NCI-H1694 treated with DMSO at 0.1 percent for 48 hours (cell line): ENCODE measurements around the gene CHCHD2.
"Not testable (repeated sequence)": the region's sequence is repeated elsewhere in the genome, so short reads cannot be mapped to it uniquely, and the experiment has no call there.

ENCODE experiments used
- DNase-seq: peaks from one replicate; lab custom pipeline; 2025; lab: John Stamatoyannopoulos, UW

Gene CHCHD2

DNA sequence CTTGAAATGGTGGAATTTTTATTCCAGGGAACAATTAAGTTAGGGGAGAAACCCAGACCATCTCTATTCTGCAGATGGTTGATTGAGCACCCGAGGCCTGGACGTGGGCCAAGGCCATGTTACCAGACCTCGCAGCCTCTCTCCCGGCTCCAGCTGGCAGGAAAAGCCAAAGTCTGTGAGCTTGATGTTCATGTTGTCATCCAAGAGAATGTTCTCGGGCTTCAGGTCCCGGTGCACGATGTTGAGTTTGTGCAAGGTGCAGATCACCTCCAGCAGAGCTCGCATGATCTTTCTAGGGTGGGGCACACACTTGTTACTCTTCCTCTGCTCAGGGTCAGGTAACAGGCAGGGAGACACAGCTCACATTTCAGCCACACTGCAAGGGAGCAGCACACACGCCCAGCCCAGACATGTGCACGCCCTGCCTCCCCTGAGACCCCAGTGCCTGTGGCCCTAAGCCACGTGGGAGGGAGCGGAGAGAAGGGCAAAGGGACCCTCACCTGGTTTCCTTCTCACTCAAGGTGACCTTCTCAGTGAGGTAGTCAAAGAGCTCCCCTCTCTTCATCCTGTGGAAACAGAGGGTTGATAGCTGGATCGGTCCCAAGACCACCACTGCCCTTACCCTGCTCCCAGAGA lies 23.0 kb downstream of the CHCHD2 start:
- DNase-seq: peak; percentile 75

DNA sequence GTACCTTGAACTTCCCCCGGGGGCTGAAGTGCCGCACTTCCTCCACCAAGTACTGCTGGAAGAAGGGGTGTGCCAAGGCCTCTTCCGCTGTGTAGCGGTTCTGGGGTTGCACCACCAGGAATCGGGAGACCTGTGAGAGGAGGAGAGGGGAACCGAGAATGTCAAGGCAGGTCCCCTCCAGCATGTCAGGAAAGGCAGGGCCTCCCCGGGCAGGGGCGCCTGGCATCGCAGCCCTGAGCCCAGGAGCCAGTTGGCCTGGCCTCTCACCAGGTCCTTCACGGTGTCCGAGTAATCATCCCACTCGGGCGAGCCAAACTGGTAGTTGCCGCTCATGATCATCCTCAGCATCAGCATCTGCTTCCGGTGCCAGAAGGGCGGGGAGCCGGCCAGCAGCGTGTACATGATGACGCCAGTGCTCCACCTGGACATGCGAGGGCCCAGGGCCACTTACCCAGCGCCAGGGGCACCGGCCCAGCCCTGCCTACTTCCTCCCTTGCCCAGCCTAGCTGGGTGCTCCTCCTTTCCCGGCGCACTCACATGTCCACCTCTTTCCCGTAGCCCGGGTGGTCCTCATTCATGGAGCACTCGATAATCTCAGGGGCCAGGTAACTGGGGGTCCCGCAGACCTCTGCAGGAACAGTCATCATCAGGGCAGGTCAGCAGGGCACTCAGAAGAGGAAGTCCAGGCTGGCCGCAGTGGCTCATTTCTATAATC lies 24.5 kb downstream of the CHCHD2 start:
- DNase-seq: no peak

DNA sequence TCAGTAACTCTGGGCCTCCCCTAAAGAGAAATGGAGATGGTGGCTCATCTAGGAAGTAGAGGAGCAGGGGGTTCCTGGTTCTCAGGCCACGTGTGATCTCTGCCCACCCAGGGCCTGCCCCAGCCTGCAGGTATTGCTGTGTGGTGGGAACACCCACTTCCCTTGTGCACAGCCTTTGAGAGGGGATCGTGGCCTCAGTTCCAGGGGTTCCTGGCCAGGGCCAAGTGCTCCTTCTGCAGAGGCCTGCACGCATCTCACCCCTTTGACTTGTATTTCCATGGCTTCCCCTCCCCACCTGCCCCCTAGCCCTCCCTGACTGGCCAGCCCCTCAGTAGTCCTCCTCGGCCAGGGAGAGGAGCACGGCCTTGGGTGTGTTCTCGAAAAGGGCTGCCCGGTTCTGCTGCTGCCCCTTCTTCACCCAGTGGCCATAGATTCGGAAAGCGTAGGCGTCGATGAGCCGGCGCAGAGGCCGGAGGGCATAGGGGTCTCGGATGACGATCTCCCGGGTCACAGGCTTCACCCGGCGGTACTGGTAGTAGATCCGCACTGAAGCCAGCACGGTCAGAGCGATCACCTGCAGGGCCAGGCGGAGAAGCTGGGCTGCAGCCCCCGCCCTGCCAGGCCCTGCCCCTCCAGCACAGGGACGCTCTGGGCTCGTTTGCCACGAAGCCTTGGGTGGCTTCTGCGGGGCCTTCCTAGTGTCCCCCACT lies 25.4 kb downstream of the CHCHD2 start:
- not testable (repeated sequence) for DNase-seq

DNA sequence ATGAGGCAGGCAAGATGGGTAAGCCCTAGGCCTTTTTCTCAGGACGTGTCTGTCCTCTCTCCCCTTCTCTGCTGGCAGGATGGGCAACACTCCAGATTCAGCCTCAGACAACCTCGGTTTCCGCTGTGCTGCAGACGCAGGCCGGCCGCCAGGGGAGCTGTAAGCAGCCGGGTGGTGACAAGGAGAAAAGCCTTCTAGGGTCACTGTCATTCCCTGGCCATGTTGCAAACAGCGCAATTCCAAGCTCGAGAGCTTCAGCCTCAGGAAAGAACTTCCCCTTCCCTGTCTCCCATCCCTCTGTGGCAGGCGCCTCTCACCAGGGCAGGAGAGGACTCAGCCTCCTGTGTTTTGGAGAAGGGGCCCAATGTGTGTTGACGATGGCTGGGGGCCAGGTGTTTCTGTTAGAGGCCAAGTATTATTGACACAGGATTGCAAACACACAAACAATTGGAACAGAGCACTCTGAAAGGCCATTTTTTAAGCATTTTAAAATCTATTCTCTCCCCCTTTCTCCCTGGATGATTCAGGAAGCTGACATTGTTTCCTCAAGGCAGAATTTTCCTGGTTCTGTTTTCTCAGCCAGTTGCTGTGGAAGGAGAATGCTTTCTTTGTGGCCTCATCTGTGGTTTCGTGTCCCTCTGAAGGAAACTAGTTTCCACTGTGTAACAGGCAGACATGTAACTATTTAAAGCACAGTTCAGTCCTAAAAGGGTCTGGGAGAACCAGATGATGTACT lies 26.7 kb downstream of the CHCHD2 start:
- DNase-seq: peak; percentile 67

DNA sequence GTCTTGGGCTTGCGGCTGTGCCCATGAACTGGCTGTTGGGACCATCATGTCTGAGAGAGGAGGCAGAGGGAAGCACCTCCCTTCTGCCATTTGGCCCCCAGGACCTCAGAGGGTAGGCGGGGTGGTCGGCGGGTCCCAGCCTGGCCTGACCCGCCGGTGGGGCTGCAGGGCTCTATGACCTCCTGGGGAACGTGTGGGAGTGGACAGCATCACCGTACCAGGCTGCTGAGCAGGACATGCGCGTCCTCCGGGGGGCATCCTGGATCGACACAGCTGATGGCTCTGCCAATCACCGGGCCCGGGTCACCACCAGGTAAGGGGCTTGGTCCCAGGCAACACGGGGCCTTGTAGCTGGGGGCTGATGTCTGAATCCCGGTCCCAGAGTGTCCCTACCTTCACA lies 28.1 kb downstream of the CHCHD2 start:
- no peak for DNase-seq

DNA sequence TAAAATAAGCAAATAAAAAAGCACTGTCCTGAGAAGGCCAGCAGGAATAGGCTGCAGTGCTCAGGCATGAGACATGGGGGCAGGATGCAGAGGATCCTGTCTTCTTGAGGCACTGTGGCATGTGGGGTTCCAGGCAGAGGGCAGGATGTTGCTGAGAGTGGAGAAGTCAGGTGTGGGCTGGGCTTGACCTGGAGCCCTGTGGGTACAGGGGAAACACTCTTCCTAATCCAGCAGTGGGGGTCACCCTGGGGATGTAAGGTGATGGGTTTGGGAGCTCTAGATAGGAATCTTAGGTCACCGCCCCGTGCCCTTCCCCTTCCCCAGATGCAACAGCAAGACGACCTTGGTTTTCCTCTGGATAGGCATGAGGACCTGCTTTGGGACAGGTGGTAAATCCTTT lies 28.6 kb downstream of the CHCHD2 start:
- no peak for DNase-seq

DNA sequence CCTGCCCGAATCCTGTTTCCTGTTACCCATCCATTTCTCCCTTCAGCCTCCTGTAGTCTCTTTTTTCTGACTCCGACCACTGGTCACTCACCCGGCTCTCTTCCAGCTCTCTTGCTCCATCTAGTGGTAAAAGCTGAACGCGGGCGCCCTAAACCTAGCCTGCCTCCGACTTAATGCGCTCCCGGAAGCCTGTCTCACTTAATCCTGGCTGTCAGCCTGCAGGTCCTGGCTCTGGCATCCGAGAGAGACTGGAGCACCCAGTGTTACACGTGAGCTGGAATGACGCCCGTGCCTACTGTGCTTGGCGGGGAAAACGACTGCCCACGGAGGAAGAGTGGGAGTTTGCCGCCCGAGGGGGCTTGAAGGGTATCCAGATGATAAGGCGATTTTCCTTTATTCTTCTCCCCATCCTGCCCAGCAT lies 31.9 kb downstream of the CHCHD2 start:
- DNase-seq: peak; percentile 61

DNA sequence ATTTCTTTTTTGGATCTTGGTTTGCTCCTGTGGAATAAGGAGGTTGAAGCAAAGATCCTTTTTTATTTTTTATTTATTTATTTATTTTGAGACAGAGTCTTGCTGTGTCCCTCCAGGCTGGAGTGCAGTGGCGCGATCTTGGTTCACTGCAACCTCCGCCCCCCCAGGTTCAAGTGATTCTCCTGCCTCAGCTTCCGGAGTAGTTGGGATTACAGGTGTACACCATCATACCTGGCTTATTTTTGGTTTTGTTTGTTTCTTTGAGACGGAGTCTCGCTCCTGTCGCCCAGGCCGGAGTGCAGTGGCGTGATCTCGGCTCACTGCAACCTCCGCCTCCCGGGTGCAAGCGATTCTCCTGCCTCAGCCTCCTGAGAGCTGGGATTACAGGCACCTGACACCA lies 39.9 kb downstream of the CHCHD2 start:
- DNase-seq: not testable (repeated sequence)

DNA sequence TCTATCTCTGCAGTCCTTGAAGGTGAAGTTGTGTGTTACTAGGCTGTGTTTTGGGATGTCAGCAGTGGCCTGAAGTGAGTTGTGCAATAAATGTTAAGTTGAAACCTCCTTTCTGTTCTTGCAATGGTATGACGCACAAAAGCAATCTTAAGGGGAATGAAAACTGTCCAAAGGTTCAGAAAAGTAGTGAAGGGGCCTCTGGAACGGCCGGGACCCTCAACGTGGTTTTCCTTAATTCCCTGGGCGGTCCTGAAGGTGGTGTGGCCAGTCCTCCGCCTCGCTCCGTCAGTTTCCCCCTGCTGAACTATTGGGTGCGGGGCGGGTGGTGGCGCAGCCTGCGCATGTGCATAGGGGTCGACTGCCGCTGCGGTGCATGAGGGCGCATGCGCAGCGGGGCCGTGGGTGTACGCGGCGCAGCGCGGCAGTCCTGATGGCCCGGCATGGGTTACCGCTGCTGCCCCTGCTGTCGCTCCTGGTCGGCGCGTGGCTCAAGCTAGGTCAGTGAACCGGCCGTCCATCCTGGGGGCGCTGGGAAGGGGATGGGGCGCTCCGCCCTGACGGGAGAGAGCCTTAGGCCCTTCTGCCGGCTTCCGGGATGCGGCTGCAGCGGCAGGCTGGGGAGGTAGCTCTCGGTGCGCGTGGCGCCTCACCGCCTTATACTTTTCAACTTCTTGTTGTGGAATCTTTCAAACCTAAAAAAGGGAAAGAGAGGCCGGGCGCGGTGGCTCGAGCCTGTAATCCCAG lies 42.2 kb downstream of the CHCHD2 start, which contains the start of gene SUMF2:
TSS of gene SUMF2 (plus strand) at position 405 of the 744 bp plus-strand sequence. CDS start at position 431, 26 bp downstream.
- peak; percentile 72 for DNase-seq

DNA sequence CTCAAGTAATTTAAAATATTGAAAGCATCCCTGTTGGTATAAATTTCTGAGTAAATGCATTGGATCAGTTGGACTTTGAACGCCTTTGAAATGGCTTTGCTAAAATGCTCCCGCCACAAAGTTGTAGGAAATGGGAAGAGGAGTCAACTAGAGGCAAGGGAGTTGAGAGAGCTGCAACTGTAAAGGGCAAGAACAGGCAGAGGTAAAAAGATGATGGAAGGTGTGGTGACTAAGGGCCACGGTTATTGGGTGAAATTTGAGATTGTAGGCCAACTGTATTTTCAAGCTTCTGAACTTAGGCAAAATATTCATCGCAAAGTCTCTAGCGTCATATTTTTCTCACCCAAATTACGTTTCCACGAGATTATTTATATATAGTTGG lies 42.8 kb downstream of the CHCHD2 start:
- no peak for DNase-seq

DNA sequence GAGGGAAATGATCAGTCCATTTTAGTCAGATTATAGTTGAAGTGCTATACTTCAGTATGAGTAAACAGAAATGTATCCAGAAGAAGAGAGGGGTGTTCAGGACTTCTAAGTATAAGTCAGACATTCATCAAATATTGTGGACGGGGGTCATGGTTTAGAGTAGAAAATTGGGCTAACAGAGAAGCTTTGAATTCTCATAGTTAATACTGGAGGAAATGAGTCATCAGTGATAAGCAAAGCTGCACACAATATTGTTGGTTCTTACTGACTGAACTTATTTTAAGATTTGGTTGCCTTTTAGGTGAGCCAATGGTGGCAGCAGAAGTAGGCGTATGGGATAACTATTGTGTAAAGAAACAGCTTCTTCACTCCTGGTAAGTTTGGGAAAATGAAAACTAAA lies 43.9 kb downstream of the CHCHD2 start:
- DNase-seq: no peak

DNA sequence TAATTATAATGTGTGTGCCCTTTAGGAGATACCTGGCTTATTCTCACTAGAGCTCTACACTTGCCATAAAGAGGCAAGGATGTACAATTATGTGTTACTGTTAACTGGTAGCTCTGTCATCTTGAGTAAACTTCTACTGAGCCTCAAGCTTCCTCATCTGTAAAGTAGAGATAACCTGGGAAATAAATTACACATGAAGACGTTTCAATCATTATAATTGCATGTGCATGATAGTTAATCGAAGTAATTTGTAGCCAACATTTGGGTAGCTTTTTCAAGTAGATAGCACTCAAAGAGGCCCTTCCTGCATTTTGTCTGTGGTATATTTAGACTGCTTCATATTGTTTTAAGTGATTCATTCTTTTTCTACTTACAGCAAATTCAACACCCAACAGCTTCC lies 52.3 kb downstream of the CHCHD2 start:
- DNase-seq: no peak

DNA sequence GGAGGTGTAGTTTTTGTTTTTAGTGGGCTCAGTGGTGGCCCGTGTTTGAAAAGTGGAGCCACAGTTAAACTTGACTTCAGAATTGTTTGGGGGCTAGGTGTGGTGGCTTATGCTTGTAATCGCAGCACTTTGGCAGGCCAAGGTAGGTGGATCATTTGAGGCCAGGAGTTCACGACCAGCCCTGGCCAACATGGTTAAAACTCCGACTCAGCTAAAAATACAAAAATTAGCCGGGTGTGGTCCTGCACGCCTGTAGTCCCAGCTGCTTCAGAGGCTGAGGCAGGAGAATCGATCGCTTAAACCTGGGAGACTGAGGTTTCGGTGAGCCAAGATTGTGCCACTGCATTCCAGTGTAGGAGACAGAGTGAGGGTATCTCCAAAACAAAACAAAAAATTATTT lies 52.9 kb downstream of the CHCHD2 start:
- no peak for DNase-seq
